Parathyroid adenoma (tissue), 2 donors: ENCODE data around the gene ELMOD3.

Experiments
- H2AFZ ChIP-seq: fragments of 300-600 bp; sonication (generic); one replicate; pipeline ENCODE4 v1.7.0; 2017; ENCODE audit warnings: antibody characterized with exemption, mild to moderate bottlenecking
- H3K27ac ChIP-seq: fragments of 300-600 bp; sonication (generic); one replicate; pipeline ENCODE4 v1.7.0; 2017
- H3K27me3 ChIP-seq: fragments of 300-600 bp; sonication (generic); one replicate; pipeline ENCODE4 v1.7.0; 2017; ENCODE audit warnings: low read length; ENCODE audit not compliant: control insufficient read depth, insufficient read depth
- H3K36me3 ChIP-seq: fragments of 300-600 bp; sonication (generic); one replicate; pipeline ENCODE4 v1.7.0; 2017; ENCODE audit warnings: low read length; ENCODE audit not compliant: control insufficient read depth, insufficient read depth
- H3K4me1 ChIP-seq: fragments of 300-600 bp; sonication (generic); one replicate; pipeline ENCODE4 v1.7.0; 2017; ENCODE audit warnings: control low read depth
- H3K4me2 ChIP-seq: fragments of 300-600 bp; sonication (generic); one replicate; pipeline ENCODE4 v1.7.0; 2017; ENCODE audit warnings: low read length
- H3K4me3 ChIP-seq: fragments of 300-600 bp; sonication (generic); one replicate; pipeline ENCODE4 v1.7.0; 2017; ENCODE audit warnings: low read depth, low read length
- H3K79me2 ChIP-seq: fragments of 300-600 bp; sonication (generic); one replicate; pipeline ENCODE4 v1.7.0; 2017; ENCODE audit warnings: control low read depth
- H3K9ac ChIP-seq: fragments of 300-600 bp; sonication (generic); one replicate; pipeline ENCODE4 v1.7.0; 2017; ENCODE audit warnings: mild to moderate bottlenecking
- H3K9me3 ChIP-seq: fragments of 300-600 bp; sonication (generic); one replicate; pipeline ENCODE4 v1.7.0; 2017; ENCODE audit warnings: low read length; ENCODE audit not compliant: control insufficient read depth
- TF ChIP-seq, protein P1 (sequence below): fragments of 300-600 bp; sonication (generic); IDR thresholded peaks from one replicate; pipeline ENCODE4 v1.7.0; 2017; ENCODE audit warnings: antibody characterized with exemption, mild to moderate bottlenecking
- donor health status: primary hyperparathyroidism.

Gene ELMOD3

GRCh38 chr2:85390941-85391669 lies 36.5 kb downstream of the ELMOD3 start:
- no peaks in the 10 kb centered on the region for H3K27me3 ChIP-seq
- no peak overlapping the region for H3K4me2 ChIP-seq
- H3K9ac ChIP-seq, result no peak overlapping the region
- H3K79me2 ChIP-seq, result peaks cover 3% of the 10 kb centered on the region
- H3K27ac ChIP-seq, result no peak overlapping the region
- no peak overlapping the region for H3K4me3 ChIP-seq
- no peak overlapping the region for H2AFZ ChIP-seq
- no peaks in the 10 kb centered on the region for H3K9me3 ChIP-seq
- TF ChIP-seq, protein P1, sequence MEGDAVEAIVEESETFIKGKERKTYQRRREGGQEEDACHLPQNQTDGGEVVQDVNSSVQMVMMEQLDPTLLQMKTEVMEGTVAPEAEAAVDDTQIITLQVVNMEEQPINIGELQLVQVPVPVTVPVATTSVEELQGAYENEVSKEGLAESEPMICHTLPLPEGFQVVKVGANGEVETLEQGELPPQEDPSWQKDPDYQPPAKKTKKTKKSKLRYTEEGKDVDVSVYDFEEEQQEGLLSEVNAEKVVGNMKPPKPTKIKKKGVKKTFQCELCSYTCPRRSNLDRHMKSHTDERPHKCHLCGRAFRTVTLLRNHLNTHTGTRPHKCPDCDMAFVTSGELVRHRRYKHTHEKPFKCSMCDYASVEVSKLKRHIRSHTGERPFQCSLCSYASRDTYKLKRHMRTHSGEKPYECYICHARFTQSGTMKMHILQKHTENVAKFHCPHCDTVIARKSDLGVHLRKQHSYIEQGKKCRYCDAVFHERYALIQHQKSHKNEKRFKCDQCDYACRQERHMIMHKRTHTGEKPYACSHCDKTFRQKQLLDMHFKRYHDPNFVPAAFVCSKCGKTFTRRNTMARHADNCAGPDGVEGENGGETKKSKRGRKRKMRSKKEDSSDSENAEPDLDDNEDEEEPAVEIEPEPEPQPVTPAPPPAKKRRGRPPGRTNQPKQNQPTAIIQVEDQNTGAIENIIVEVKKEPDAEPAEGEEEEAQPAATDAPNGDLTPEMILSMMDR, result peak; percentile 74
- peaks cover 38% of the 10 kb centered on the region for H3K4me1 ChIP-seq
- no peaks in the 10 kb centered on the region for H3K36me3 ChIP-seq

GRCh38 chr2:85393836-85394235 lies 39.3 kb downstream of the ELMOD3 start:
- TF ChIP-seq, protein P1, result no peak
- Histone ChIP-seq H3K27ac (peak overlapping the region; percentile 97), H3K9ac (no peak overlapping the region), H3K27me3 (no peaks in the 10 kb centered on the region), H3K4me3 (no peak overlapping the region), H3K4me2 (no peak overlapping the region), H3K4me1 (peaks cover 59% of the 10 kb centered on the region), H2AFZ (no peak overlapping the region), H3K9me3 (no peaks in the 10 kb centered on the region), H3K36me3 (no peaks in the 10 kb centered on the region), H3K79me2 (peaks cover 3% of the 10 kb centered on the region)

GRCh38 chr2:85394261-85394681 lies 39.7 kb downstream of the ELMOD3 start:
- Histone ChIP-seq H3K9ac (no peak overlapping the region), H2AFZ (no peak overlapping the region), H3K4me3 (no peak overlapping the region), H3K4me2 (peak overlapping the region; percentile 40), H3K79me2 (peaks cover 3% of the 10 kb centered on the region), H3K27ac (peak overlapping the region; percentile 97), H3K4me1 (peaks cover 63% of the 10 kb centered on the region), H3K36me3 (no peaks in the 10 kb centered on the region), H3K27me3 (no peaks in the 10 kb centered on the region), H3K9me3 (no peaks in the 10 kb centered on the region)
- TF ChIP-seq, protein P1, result no peak

DNA sequence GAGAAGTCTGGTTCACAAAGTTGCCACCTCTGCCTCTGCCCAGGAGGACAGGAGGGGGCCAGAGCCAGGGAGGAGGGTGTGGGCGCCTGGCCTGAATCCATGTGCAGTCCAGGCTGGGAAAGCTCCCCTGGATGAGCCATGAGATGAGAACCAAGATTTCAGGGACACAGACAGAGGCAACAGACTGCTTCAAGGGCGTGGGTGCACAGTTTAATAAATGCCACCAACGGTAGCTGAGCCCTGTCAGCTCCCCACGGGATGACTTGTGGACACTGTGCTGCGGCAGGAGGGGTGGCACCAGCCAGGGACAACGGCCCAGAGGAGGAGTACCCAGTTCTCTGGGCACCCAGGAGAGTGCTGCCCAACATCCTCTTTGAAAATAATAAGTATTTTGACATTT lies 40.4 kb downstream of the ELMOD3 start:
- Histone ChIP-seq H3K9ac (no peak overlapping the region), H3K27ac (peak overlapping the region; percentile 97), H2AFZ (no peak overlapping the region), H3K27me3 (no peaks in the 10 kb centered on the region), H3K4me3 (no peak overlapping the region), H3K4me2 (peak overlapping the region; percentile 93), H3K9me3 (no peaks in the 10 kb centered on the region), H3K36me3 (no peaks in the 10 kb centered on the region), H3K79me2 (peaks cover 4% of the 10 kb centered on the region), H3K4me1 (peaks cover 67% of the 10 kb centered on the region)
- TF ChIP-seq, protein P1, result no peak

- Histone ChIP-seq H3K4me2 (peak overlapping the region; percentile 93), H3K79me2 (peaks cover 6% of the 10 kb centered on the region), H3K4me1 (peaks cover 77% of the 10 kb centered on the region), H3K9me3 (no peaks in the 10 kb centered on the region), H3K4me3 (peak overlapping the region; percentile 62), H3K9ac (no peak overlapping the region), H3K27me3 (no peaks in the 10 kb centered on the region), H2AFZ (peak overlapping the region; percentile 21), H3K36me3 (no peaks in the 10 kb centered on the region), H3K27ac (peak overlapping the region; percentile 97)
- TF ChIP-seq, protein P1, result no peak
Measured at GRCh38 chr2:85395912-85396475, 41.4 kb downstream of the ELMOD3 start.
